ENCODE results near the gene ANO8.
"Not testable (repeated sequence)": the region's sequence is repeated elsewhere in the genome, so short reads cannot be mapped to it uniquely, and the experiment has no call there.

ANO8 gene

DNA sequence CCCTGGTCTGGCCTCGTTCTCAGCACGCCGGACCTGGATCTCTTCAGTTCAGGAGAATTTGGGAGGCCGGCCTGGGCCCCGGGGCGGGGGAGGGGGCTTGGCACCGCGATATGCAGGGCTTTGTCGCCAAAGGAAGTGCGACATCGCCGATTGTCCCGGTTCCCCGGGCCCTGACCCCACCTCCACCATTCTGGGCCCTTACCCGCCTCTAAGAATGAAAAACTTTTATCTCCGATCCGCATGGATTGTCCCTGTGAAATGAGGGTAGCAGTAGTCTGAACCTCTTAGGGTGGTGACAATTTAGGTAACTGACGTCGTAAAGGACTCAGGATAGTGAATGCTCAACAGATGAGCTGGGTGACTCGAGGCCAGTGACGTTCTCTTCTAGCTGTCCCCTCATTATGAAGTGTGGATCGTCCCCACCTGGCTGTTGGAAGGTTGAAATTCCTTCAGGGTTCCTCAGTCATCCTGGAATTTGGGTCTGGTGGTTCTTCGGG, 24.6 kb downstream of the ANO8 start:
- ATAC-seq = no peak
- DNase-seq = peak; percentile 30

GRCh38 chr19:17309198-17309964, 25.3 kb downstream of the ANO8 start, which contains the start of gene DDA1:
TSS of gene DDA1 (plus strand) at chr19:17309563. CDS start at chr19:17309655, 92 bp downstream.
- peak; percentile 82 for ATAC-seq
- peak; percentile 98 for DNase-seq

GRCh38 chr19:17307876-17308377, 26.7 kb downstream of the ANO8 start:
- ATAC-seq (no peak), DNase-seq (no peak)

DNA sequence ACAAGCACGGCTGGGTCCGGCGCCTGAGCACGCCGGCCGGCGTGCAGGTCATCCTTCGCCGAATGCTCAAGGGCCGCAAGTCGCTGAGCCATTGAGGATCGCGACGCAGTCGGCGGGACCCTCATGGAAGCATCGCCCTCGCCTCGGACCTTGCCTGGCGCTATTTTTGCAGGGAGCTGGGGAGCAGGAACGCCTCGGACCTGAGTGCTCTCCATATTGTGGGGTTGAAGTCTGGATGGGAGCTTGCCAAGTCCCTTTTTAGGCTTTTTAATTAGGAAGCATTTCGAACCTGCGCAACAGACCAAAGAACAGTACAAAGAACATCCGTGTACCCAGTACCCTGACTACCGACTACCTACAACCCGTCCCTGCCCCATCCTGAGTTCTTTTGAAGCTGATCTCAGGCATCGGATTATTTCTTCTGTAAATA, 28.4 kb downstream of the ANO8 start:
- no peak for DNase-seq
- ATAC-seq = no peak

DNA sequence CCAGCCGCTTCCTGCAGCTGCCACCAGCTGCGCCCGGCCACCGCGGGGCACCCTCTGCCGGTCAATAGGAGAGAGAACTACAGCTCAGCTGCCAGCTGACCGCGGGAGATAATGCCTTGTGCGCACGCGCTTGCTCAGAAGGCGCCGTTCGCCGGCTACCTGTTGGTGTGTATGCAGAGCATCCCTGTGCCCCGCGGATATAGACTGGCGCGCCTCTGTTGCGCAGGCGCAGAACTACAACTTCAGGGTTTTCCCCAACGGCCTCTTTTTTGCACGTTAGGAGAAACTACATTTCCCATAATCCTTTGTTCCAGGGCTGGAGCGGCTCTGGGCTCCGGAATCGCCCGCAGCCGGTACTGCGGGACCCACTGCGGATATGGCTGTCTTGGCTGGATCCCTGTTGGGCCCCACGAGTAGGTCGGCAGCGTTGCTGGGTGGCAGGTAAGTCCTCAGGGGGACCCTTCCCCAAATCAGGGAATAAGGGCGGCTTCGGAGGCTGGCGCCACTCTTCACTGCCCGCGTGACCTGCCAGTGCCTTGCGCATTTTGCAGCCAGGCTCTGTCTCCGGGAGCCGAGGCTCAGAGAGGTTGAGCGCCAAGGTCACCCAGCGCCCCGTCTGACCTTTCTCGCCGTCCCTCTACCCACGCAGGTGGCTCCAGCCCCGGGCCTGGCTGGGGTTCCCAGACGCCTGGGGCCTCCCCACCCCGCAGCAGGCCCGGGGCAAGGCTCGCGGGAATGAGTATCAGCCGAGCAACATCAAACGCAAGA, 29.0 kb downstream of the ANO8 start, which contains the start of gene MRPL34:
TSS of gene MRPL34 (plus strand) at position 356 of the 768 bp plus-strand sequence. CDS start at position 377, 21 bp downstream.
- DNase-seq (peak; percentile 95), ATAC-seq (peak; percentile 69)

GRCh38 chr19:17305216-17305516, 29.5 kb downstream of the ANO8 start:
- ATAC-seq = no peak
- no peak for DNase-seq

DNA sequence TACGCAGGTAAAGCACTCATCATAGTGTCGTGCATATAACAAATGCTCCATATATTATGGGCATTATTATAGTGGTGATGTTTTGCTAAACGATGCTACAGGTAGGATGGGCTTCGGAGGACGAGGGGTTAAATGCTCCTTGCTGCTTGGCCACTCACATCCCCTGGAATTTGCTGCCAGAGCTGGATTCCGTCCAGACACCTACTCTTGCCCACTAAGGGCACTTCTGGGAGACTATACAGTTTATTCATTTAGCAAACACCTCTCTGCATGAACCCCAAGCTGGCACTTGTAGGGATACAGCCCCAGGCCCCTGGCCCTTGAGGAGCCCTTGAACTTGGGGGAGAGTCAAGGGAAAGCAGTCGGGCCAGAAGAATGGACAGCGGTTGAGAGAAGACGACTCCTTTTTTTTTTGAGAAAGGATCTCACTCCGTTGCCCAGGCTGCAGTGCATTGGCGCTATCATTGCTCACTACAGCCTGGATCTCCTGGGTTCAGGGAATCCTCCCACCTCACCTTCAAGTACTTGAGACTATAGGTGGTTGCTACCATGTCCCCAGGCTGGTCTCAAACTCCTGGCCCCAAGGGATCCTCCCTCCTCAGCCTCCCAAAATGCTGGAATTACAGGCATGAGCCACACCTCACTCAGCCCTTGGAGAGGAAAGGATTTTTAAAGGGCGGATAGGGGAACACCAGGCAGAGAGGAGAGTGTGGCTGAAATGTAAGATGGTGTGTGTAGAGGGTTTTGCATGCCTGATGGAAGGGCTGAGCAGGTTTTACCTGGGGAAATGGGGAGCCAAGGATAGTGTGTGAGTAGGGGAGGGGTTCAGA, 30.1 kb downstream of the ANO8 start:
- ATAC-seq (no peak), DNase-seq (no peak)

DNA sequence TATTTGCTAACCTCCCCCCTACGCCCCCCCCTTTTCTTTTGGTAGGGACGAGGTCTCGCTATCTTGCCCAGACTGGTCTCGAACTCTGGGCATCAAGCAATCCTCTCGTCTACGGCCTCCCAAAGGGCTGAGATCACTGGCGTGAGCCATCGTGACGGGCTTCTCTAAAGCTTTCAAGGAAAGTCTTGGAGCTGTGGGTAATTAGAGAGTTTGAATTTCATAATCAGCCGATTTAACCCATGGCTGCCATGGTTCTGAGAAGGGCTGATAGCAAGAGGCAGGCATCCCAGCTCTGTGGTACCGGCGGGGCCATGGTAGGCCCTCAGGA, 30.8 kb downstream of the ANO8 start:
- ATAC-seq = no peak
- no peak for DNase-seq

DNA sequence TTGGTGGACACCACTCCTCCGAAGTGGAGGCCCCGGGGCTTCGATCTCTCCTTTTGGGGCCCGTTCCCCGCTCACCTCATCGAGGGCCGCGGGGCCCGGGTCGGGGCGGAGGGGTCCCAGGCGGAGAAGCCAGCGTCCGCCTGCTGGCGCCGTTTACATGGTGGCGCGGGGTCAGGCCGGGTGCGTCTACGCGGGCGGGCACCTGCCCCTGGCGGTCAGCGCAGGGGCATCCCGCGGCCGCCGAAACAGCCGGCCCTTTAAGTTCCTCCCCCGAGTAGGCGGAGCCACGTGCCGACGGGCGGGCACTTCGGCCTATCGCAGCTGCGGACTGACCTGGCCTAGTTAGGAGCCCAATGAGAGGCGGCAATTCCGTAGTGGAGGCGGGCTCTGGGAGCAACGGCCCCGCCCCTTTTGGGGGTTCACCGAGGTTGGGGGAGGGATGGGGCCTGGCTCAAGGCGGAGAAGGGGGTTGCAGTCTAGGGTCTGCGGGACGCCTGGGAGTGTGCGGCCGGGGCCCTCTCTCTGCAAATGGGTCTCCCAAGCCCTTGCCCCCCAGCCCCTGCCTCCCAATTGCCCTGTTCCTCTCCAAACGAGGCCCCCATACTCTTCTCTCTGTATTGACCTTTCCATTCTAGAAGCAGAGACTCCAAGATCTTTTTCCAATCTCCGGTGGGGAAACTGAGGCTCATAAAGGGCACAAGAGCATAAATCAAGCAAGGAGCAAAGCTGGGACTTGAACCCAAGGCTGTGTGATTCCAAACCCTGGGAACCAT, 31.3 kb downstream of the ANO8 start, which contains the start of gene ABHD8:
TSS of gene ABHD8 (minus strand) at position 259 of the 773 bp plus-strand sequence. CDS start 1,809 bp downstream, outside the sequence.
- DNase-seq (peak; percentile 97), ATAC-seq (peak; percentile 74)

GRCh38 chr19:17302391-17303166, 32.1 kb downstream of the ANO8 start:
- ATAC-seq = no peak

DNA sequence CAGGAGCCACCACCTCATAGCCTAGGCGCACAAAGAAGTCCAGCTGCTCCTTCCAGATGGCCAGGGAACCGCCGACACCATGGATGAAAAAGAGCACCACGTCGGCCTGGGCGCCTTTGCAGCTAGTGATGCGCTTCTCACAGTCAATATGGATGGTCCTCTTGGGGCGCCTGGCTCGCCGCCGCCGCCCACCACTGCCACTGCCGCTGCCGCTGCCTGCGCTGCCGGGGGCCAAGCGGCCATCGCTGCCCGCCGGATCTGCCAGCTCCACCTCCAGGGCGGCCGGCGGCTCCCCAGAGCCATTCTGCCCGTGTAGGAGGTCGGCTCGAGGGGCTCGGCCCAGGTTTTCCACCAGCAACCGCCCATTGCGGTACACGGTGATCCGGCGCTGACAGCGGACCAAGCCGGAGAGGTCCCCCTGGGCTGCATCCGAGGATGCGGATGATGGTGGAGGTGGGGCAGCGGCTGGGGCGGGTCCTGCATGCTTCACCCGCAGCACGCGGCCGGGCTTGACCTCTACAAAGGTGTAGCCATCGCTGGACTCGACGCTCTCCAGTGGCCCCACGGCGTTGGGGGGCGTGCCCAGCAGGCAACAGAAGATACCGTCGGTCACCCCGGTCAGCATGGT, 33.5 kb downstream of the ANO8 start:
- ATAC-seq (no peak), DNase-seq (no peak)

More at GRCh38 chr19:17302391-17303166, 32.1 kb downstream of the ANO8 start:
- DNase-seq = no peak

DNA sequence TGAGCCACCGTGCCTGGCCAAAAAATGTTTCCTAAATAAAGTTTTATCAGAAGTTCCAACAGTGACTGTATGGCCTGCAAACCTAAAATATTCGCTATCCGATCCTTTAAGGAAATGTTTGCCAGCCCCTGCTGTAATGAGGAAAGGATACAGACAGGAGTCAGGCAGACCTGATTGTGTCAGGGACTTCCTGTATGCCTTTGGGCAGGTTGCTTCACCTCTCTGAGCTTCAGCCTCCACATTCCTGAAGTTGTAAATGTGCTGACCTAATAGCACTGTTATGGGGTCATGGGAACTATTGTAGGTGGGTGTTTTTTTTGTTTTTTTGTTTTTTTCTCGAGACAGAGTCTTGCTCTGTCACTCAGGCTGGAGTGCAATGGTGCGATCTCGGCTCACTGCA, 37.7 kb downstream of the ANO8 start:
- ATAC-seq = no peak
- no peak for DNase-seq

- no peak for ATAC-seq
- no peak for DNase-seq
Measured at GRCh38 chr19:17296273-17296672, 38.4 kb downstream of the ANO8 start.

DNA sequence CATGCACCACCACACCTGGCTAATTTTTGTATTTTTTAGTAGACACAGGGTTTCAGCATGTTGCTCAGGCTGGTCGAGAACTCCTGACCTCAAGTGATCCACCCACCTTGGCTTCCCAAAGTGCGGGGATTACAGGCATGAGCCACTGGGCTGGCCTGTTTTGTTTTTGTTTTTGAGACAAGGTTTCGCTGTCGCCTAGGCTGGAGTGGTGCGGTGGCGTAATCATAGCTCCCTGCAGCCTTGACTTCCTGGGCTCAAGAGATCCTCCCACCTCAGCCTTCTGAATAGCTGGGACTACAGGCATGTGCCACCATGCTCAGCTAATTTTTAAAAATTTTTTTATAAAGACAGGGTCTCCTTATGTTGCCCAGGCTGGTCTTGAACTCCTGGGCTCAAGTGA, 39.1 kb downstream of the ANO8 start:
- DNase-seq, ATAC-seq: not testable (repeated sequence)

DNA sequence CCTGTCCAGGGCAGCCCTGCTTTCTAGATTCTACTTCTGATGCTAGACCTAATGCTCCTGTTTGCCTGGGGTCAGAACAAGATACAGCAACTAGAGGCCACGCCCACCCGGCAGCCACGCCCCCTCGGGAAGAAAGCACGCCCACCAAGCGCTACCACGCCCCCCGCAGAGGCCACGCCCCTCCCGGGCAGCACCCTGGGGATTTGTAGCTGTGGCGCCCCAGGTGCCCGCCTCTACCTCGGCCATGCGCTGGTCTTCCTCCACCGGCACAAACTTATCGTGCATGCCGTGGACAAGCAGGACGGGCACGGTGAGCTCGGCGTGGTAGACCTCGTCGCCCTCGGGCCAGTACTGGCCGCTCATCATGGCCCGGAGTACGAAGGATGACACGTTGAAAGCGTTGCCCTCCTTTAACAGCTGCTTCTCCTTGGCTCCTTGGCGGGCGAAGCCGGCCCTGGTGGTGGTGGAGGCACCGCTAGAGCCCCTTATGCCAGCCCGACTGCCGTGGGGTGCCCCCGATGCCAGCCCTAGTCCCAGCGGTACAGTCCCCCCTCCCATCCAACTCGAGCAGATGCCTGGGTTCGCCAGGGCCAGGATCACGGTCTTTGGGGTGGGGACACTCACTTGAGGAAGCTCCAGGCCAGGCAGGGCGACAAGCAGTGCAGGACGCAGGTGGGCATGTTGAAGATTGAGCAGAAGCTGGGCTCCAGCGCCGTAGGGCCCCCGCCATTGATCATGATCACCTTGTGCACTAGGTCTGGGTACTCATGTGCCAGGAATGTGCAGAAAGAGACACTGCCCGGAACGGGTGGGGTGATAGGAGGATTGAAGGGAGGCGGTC, 40.4 kb downstream of the ANO8 start:
- peak; percentile 8 for ATAC-seq
- peak; percentile 80 for DNase-seq

DNA sequence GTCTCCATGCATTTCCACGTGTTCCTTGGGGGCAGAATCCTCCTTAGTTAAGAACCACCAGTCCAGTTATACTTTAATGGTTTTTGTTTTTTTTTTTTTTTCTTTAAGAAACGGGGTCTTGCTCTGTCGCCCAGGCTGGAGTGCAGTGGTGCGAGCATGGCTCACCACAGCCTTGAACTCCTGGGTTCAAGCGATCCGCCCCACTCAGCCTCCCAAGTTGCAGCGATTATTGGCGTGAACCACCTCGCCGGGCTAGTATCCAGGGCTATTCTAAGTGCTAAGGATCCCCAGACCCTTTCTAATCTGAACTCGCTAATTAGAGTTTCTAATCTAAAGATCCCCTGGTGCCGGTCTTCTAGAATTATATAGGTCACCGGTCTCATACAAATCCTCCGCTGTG, 41.0 kb downstream of the ANO8 start:
- ATAC-seq (no peak), DNase-seq (no peak)

GRCh38 chr19:17292301-17293074, 42.2 kb downstream of the ANO8 start:
- ATAC-seq (peak; percentile 93), DNase-seq (peak; percentile 90)

DNA sequence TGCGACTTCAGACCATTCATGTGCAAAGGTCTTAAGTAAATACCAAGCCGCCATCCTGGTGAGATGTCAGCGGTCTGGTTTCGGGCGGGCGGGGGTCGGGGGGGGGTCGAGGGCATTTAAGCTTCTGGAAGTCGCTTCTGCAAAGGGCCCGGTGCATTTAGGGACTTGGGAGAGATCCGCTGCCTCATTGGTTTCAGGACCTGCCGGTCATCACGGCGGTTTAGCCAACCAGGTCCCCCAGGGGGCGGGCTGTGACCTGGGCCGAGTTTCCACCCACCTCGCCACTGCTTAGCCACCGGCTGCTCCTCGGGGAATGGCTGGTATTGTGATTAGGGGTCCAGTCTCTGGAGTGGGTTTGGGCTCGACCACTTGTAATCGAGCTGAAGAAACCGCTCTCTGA, 45.2 kb downstream of the ANO8 start:
- no peak for ATAC-seq

More for the DNA sequence above, 45.2 kb downstream of the ANO8 start:
- peak; percentile 73 for DNase-seq
